ENCODE results near the gene MARCHF5.
"Not testable (repeated sequence)": the region's sequence is repeated elsewhere in the genome, so short reads cannot be mapped to it uniquely, and the experiment has no call there.

MARCHF5 gene

GRCh38 chr10:92305133-92306072 lies 14.4 kb downstream of the MARCHF5 start:
- no peak for ATAC-seq

GRCh38 chr10:92309272-92309671 lies 18.3 kb downstream of the MARCHF5 start:
- no peak for ATAC-seq
- no peak for DNase-seq

More at GRCh38 chr10:92305133-92306072, 14.4 kb downstream of the MARCHF5 start:
- DNase-seq = no peak

- ATAC-seq (no peak), DNase-seq (no peak)
Observed at GRCh38 chr10:92313750-92314149, 22.8 kb downstream of the MARCHF5 start.

GRCh38 chr10:92316610-92317009 lies 25.6 kb downstream of the MARCHF5 start:
- ATAC-seq = no peak
- DNase-seq = no peak

GRCh38 chr10:92323079-92323478 lies 32.1 kb downstream of the MARCHF5 start:
- DNase-seq (no peak), ATAC-seq (no peak)

- DNase-seq (no peak), ATAC-seq (no peak)
Observed at GRCh38 chr10:92327445-92328433, 36.8 kb downstream of the MARCHF5 start.

- no peak for ATAC-seq
- DNase-seq = no peak
Observed at GRCh38 chr10:92328993-92329392, 38.0 kb downstream of the MARCHF5 start.

GRCh38 chr10:92329927-92330326 lies 39.0 kb downstream of the MARCHF5 start:
- not testable (repeated sequence) for ATAC-seq, DNase-seq

- ATAC-seq = no peak
- no peak for DNase-seq
Observed at GRCh38 chr10:92342796-92343195, 51.8 kb downstream of the MARCHF5 start.

- ATAC-seq, DNase-seq: not testable (repeated sequence)
Observed at GRCh38 chr10:92345575-92345974, 54.6 kb downstream of the MARCHF5 start.

- not testable (repeated sequence) for DNase-seq, ATAC-seq
Observed at GRCh38 chr10:92347035-92347676, 56.2 kb downstream of the MARCHF5 start.

- ATAC-seq (no peak), DNase-seq (no peak)
Observed at GRCh38 chr10:92350411-92350810, 59.4 kb downstream of the MARCHF5 start.

GRCh38 chr10:92354587-92354986 lies 63.6 kb downstream of the MARCHF5 start:
- no peak for DNase-seq
- no peak for ATAC-seq

GRCh38 chr10:92356041-92356440 lies 65.1 kb downstream of the MARCHF5 start:
- DNase-seq (no peak), ATAC-seq (no peak)

- ATAC-seq (no peak), DNase-seq (no peak)
Observed at GRCh38 chr10:92363498-92363897, 72.5 kb downstream of the MARCHF5 start.

- DNase-seq (no peak), ATAC-seq (no peak)
Observed at GRCh38 chr10:92366412-92367021, 75.5 kb downstream of the MARCHF5 start.

GRCh38 chr10:92377962-92378361 lies 87.0 kb downstream of the MARCHF5 start:
- ATAC-seq (no peak), DNase-seq (no peak)

GRCh38 chr10:92381543-92381954 lies 90.6 kb downstream of the MARCHF5 start:
- ATAC-seq (no peak), DNase-seq (no peak)

- ATAC-seq = no peak
- DNase-seq = no peak
Observed at GRCh38 chr10:92382631-92383030, 91.7 kb downstream of the MARCHF5 start.

- ATAC-seq = no peak
- no peak for DNase-seq
Observed at GRCh38 chr10:92384741-92385140, 93.8 kb downstream of the MARCHF5 start.

- DNase-seq (no peak), ATAC-seq (no peak)
Observed at GRCh38 chr10:92385831-92386230, 94.9 kb downstream of the MARCHF5 start.

Measured in stimulated activated naive CD8-positive, alpha-beta T cell treated with anti-CD3 and anti-CD28 coated beads, Interleukin-15, Interleukin-2, amounts not matched to agents 100 U/mL and 50 U/mL, for 24 hours (primary cell).